Breast epithelium (tissue), 4 donors: ENCODE data around the gene GABARAP. TPM values are rescaled to one million over a fixed set of nuclear protein-coding genes. Genes with fewer than 3 reads are reported as not detected.
A peak's percentile ranks its signal among the peaks of the same experiment; 100 is the strongest.

Experiments used
- DNase-seq, 2 donors: peaks; one replicate each; pipeline ENCODE4 v3.0.0-alpha.2; 2019; ENCODE audit warnings: low spot score in 2 of 2
- H3K27ac ChIP-seq, 2 donors: fragments of 200-600 bp; sonication (generic) in 1 of 2; one replicate each; pipeline ENCODE4 v1.5.1; 2016 to 2019; ENCODE audit warnings: mild to moderate bottlenecking in 1 of 2
- H3K27me3 ChIP-seq, 2 donors: fragments of 200-600 bp; sonication (generic) in 1 of 2; one replicate each; pipeline versions ENCODE4 v1.5.1 to v1.6.0; 2017 to 2019; ENCODE audit warnings: control low read depth in 1 of 2, mild to moderate bottlenecking in 1 of 2
- H3K36me3 ChIP-seq: fragments of 200-600 bp; one replicate; pipeline ENCODE4 v1.5.1; 2019
- H3K4me1 ChIP-seq, 2 donors: fragments of 200-600 bp; sonication (generic); one replicate each; pipeline ENCODE4 v1.5.1; 2016 to 2019; ENCODE audit warnings: control low read depth in 1 of 2
- H3K4me3 ChIP-seq, 3 donors: fragments of 200-600 bp; sonication (generic); 1 replicate in 2 of 3; 2 replicates in 1 of 3; pipeline ENCODE4 v1.5.1; 2016 to 2019; ENCODE audit warnings: mild to moderate bottlenecking in 3 of 3, moderate library complexity in 2 of 3
- H3K9me3 ChIP-seq, 2 donors: fragments of 200-600 bp; sonication (generic) in 1 of 2; one replicate each; pipeline ENCODE4 v1.5.1; 2016 to 2019; ENCODE audit warnings: control low read depth in 1 of 2
- CTCF ChIP-seq, 3 donors: fragments of 450-650 bp; IDR thresholded peaks; one replicate each; pipeline ENCODE4 v1.5.1; 2016 to 2017; ENCODE audit warnings: antibody characterized with exemption in 3 of 3, mild to moderate bottlenecking in 3 of 3, moderate library complexity in 3 of 3
- POLR2A ChIP-seq: fragments of 450-650 bp; IDR thresholded peaks from one replicate; pipeline ENCODE4 v1.6.1; 2016; ENCODE audit warnings: antibody characterized with exemption, mild to moderate bottlenecking, moderate library complexity
- POLR2AphosphoS5 ChIP-seq, 3 donors: sonication (generic); formaldehyde crosslinking; IDR thresholded peaks; one replicate each; pipeline ENCODE4 v1.6.1; 2017; ENCODE audit warnings: antibody characterized with exemption in 3 of 3
- intact Hi-C: fragments of 100-400 bp; cut with DNase I; formaldehyde crosslinking; loops from one replicate; pipeline ENCODE4 v1.15.1; 2023; ENCODE audit warnings: low total_unique reads
- total RNA-seq, 3 donors: library from RNA; depleted of rRNA; stranded (reverse); fragments of >200 nt; gene quantifications; one replicate each; pipeline ENCODE4 v1.1.0, GENCODE V29; 2016

GABARAP gene
- total RNA-seq, 3 donors from 2014 or later = 620 to 765 (median 631) TPM

- no peaks in the 10 kb centered on the region for H3K4me1 ChIP-seq
- intact Hi-C loops = no loop called here
- no peak for TF ChIP-seq POLR2A
- no peak for TF ChIP-seq POLR2AphosphoS5 (IDR thresholded peaks at IDR 0.05)
- no peak for TF ChIP-seq CTCF (IDR thresholded peaks at IDR 0.05)
- H3K4me3 ChIP-seq = peak overlapping the region; percentile 45 to 71 (median 55)
- H3K27ac ChIP-seq = peak overlapping the region; percentile 68 to 81
- no peaks in the 10 kb centered on the region for H3K36me3 ChIP-seq
- no peaks in the 10 kb centered on the region for H3K9me3 ChIP-seq
- DNase-seq = no peak
- no peaks in the 10 kb centered on the region for H3K27me3 ChIP-seq
These were observed 37.9 kb downstream of the GABARAP start for GRCh38 chr17:7204336-7204735.

GRCh38 chr17:7203391-7203790 is 38.9 kb downstream of the GABARAP start:
- Histone ChIP-seq H3K4me3 (no peak overlapping the region), H3K27me3 (no peaks in the 10 kb centered on the region), H3K4me1 (no peaks in the 10 kb centered on the region), H3K36me3 (no peaks in the 10 kb centered on the region), H3K27ac (no peak overlapping the region), H3K9me3 (no peaks in the 10 kb centered on the region)
- no peak for DNase-seq
- intact Hi-C loops = loop anchor here (2.0 kb wide), 1 partner anchor 77 kb away; the partner anchor contains the start of gene SLC2A4
- TF ChIP-seq CTCF (IDR thresholded peaks at IDR 0.05) (no peak), POLR2A (no peak), POLR2AphosphoS5 (IDR thresholded peaks at IDR 0.05) (no peak)

GRCh38 chr17:7196651-7197401 is 45.4 kb downstream of the GABARAP start:
- Histone ChIP-seq H3K4me3 (no peak overlapping the region), H3K9me3 (no peaks in the 10 kb centered on the region), H3K4me1 (no peaks in the 10 kb centered on the region), H3K27ac (no peak overlapping the region), H3K36me3 (no peaks in the 10 kb centered on the region), H3K27me3 (no peaks in the 10 kb centered on the region)
- TF ChIP-seq POLR2A = no peak
- intact Hi-C loops = no loop called here
- DNase-seq = no peak

GRCh38 chr17:7195971-7196370 is 46.3 kb downstream of the GABARAP start:
- Histone ChIP-seq H3K27me3 (no peaks in the 10 kb centered on the region), H3K9me3 (no peaks in the 10 kb centered on the region), H3K4me1 (no peaks in the 10 kb centered on the region), H3K36me3 (no peaks in the 10 kb centered on the region), H3K4me3 (no peak overlapping the region), H3K27ac (no peak overlapping the region)
- DNase-seq = no peak
- TF ChIP-seq POLR2A = no peak
- TF ChIP-seq POLR2AphosphoS5 (IDR thresholded peaks at IDR 0.05) = no peak
- TF ChIP-seq CTCF (IDR thresholded peaks at IDR 0.05) = no peak
- intact Hi-C loops = no loop called here

- Histone ChIP-seq H3K27me3 (no peaks in the 10 kb centered on the region), H3K36me3 (no peaks in the 10 kb centered on the region), H3K4me1 (no peaks in the 10 kb centered on the region), H3K4me3 (no peak overlapping the region), H3K27ac (no peak overlapping the region), H3K9me3 (no peaks in the 10 kb centered on the region)
- DNase-seq = no peak
- intact Hi-C loops = no loop called here
- TF ChIP-seq CTCF (IDR thresholded peaks at IDR 0.05) (no peak), POLR2AphosphoS5 (IDR thresholded peaks at IDR 0.05) (no peak), POLR2A (no peak)
These were observed 49.8 kb downstream of the GABARAP start for GRCh38 chr17:7192271-7192937.
